ENCODE measurements around the gene STRA8. TPM values are rescaled to one million over a fixed set of nuclear protein-coding genes. Genes with fewer than 3 reads are reported as not detected.

The STRA8 gene
- total RNA-seq, 4 donors from 2014 or later, result not detected

DNA sequence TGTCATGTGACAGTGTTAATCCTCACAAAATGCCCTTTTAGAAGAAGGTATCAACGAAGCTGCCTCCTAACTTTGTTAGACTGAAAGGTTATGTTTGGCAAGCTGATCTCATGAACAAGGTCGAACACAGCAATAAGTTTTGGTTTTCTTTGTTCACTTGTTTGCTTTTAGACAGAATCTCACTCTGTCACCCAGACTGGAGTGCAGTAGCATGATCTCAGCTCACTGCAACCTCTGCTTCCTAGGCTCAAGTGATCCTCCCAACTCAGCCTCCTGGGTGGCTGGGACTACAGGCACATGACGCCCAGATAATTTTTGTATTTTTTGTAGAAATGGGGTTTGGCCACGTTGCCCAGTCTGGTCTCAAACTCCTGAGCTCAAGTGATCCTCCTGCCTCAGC, 1.1 kb downstream of the STRA8 start:
- intact Hi-C loops (cut with DNase I; ENCODE audit: low total_unique reads), result no loop called here
- Histone ChIP-seq H3K4me1 (no peaks in the 10 kb centered on the region), H3K4me3 (no peak overlapping the region), H3K9me3 (no peaks in the 10 kb centered on the region), H3K36me3 (no peaks in the 10 kb centered on the region), H3K27ac (no peak overlapping the region), H3K27me3 (no peaks in the 10 kb centered on the region)
- in situ Hi-C loops (cut with MboI; ENCODE audit: low sequenced_read_pairs in 4 of 4), result loop anchor here in 1 of 4 donors (25.0 kb wide), 1 partner anchor 1097 kb away; the partner anchor contains the start of gene LRGUK
- no peak for DNase-seq
- TF ChIP-seq POLR2A (IDR thresholded peaks at IDR 0.05) (no peak), CTCF (IDR thresholded peaks at IDR 0.05 in 4 of 5, conservative IDR thresholded peaks at IDR 0.05 in 1 of 5) (no peak)
- ATAC-seq, result no peak

DNA sequence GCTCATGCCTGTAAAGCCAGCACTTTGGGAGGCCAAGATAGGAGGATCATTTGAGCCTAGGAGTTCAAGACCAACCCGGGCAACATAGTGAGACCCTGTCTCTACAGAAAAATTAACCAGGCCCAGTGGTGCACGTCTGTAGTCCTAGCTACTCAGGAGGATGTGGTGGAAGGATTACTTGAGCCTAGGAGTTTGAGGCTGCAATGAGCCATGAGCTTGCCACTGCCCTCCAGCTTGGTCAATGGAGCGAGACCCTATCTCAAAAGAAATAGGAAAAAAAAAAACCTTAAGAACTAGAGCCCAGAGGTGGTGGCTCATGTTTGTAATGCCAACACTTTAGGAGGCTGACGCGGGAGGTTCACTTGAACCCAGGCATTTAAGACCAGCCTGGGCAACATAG, 2.2 kb downstream of the STRA8 start:
- Histone ChIP-seq H3K36me3 (no peaks in the 10 kb centered on the region), H3K9me3 (no peaks in the 10 kb centered on the region), H3K4me1 (no peaks in the 10 kb centered on the region), H3K27me3 (no peaks in the 10 kb centered on the region), H3K27ac (no peak overlapping the region), H3K4me3 (no peak overlapping the region)
- ATAC-seq (no peak), DNase-seq (no peak)
- intact Hi-C loops (cut with DNase I; ENCODE audit: low total_unique reads), result no loop called here
- in situ Hi-C loops (cut with MboI; ENCODE audit: low sequenced_read_pairs in 4 of 4), result loop anchor here in 1 of 4 donors (25.0 kb wide), 1 partner anchor 1099 kb away; the partner anchor contains the start of gene LRGUK
- TF ChIP-seq POLR2A (IDR thresholded peaks at IDR 0.05) (no peak), CTCF (IDR thresholded peaks at IDR 0.05 in 4 of 5, conservative IDR thresholded peaks at IDR 0.05 in 1 of 5) (no peak)

DNA sequence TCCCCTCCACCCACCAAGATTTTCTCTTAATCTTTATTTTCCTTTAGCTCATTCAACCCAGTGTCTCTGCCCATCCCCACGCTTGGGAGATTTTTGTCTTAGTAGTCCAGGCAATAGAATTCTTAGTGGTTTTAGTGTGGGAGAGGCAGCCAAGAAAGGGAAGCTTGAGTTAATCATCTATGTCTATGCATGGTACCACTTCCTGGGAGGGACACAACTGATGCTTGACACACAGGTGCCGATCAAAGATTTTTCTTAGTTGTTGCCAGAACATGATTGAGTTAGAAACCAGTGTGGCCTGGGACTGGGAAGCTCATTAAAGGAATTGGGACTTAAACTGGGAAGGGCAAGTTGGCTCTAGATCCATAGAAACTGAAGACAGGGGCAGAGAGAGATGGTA, 3.1 kb downstream of the STRA8 start:
- no peak for ATAC-seq
- no peaks in the 10 kb centered on the region for H3K27me3 ChIP-seq
- TF ChIP-seq CTCF (IDR thresholded peaks at IDR 0.05 in 4 of 5, conservative IDR thresholded peaks at IDR 0.05 in 1 of 5) (no peak), POLR2A (IDR thresholded peaks at IDR 0.05) (no peak)
- H3K4me3 ChIP-seq, result no peak overlapping the region
- H3K27ac ChIP-seq, result no peak overlapping the region
- in situ Hi-C loops (cut with MboI; ENCODE audit: low sequenced_read_pairs in 4 of 4), result loop anchor here in 1 of 4 donors (25.0 kb wide), 1 partner anchor 1099 kb away; the partner anchor contains the start of gene LRGUK
- intact Hi-C loops (cut with DNase I; ENCODE audit: low total_unique reads), result no loop called here
- H3K9me3 ChIP-seq, result no peaks in the 10 kb centered on the region
- no peaks in the 10 kb centered on the region for H3K36me3 ChIP-seq
- no peaks in the 10 kb centered on the region for H3K4me1 ChIP-seq
- no peak for DNase-seq

DNA sequence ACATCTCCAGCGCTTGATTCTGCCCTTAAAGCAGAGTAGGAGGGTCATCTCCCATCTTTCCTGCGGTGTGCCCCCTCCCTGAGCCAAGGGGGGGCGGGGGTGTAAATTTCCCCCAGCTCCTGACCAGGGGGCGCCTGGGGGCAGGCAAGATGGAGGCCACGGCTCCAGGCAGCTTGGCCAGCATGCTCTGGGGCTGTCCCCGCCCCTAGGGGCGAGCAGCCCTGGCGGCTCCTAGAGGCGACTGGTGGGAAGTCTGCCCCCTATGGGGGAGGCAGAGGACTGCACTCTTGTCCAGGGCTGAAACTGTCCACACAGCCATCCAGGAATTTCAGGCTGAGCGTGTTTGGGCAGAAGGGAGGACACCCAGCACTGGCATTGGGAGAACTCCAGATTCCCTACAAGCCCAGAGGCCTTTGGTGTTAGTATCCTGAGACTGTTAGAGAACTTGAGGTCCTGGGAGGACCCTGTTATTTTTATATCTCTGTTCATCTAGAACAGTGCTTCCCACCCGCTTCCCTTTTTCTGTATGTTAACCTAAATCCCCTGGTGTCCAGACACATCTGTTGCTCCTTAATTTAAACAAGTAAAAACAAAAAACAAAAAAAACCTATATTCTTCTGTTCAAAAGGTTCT, 4.6 kb downstream of the STRA8 start:
- Histone ChIP-seq H3K9me3 (no peaks in the 10 kb centered on the region), H3K4me1 (no peaks in the 10 kb centered on the region), H3K4me3 (no peak overlapping the region), H3K36me3 (no peaks in the 10 kb centered on the region), H3K27ac (no peak overlapping the region), H3K27me3 (no peaks in the 10 kb centered on the region)
- no peak for TF ChIP-seq POLR2A (IDR thresholded peaks at IDR 0.05)
- no peak for TF ChIP-seq CTCF (IDR thresholded peaks at IDR 0.05 in 4 of 5, conservative IDR thresholded peaks at IDR 0.05 in 1 of 5)
- in situ Hi-C loops (cut with MboI; ENCODE audit: low sequenced_read_pairs in 4 of 4), result loop anchor here in 1 of 4 donors (25.0 kb wide), 1 partner anchor 1101 kb away; the partner anchor contains the start of gene LRGUK
- ATAC-seq (no peak), DNase-seq (no peak)
- intact Hi-C loops (cut with DNase I; ENCODE audit: low total_unique reads), result no loop called here
